IMR-90 (cell line): ENCODE results near the gene KCNJ8. TPM values are rescaled to one million over a fixed set of nuclear protein-coding genes. Genes with fewer than 3 reads are reported as not detected.

Experiments used
- ATAC-seq: fragments of 200-7000 bp; cut with Tn5 transposase; 2 replicates; pipeline ENCODE4 v1.9.1; 2020; ENCODE audit warnings: low read depth, mild to moderate bottlenecking, moderate library complexity
- BruUV-seq: library from RNA; stranded (reverse); fragments of 400-500 nt; replicated peaks from 2 replicates; lab custom pipeline; 2021; lab: Mats Ljungman, UMichigan
- CTCF ChIA-PET: fragments of 300-600 bp; formaldehyde crosslinking; extraction: SDS; loops from one replicate; lab custom pipeline; 2021; ENCODE audit warnings: antibody characterized with exemption; lab: Yijun Ruan, JAX
- POLR2A ChIA-PET: fragments of 300-600 bp; sonication (Branson Sonifier 250); formaldehyde crosslinking; loops from one replicate; lab custom pipeline; 2022; ENCODE audit warnings: antibody characterized with exemption; ENCODE audit not compliant: unreplicated experiment; lab: Charles Lee
- DNase-seq: peaks from one replicate; pipeline ENCODE4 v3.0.0; 2013
- H2AFZ ChIP-seq: replicated peaks from 2 replicates; pipeline ENCODE3; 2013; ENCODE audit warnings: low read length, mild to moderate bottlenecking; ENCODE audit not compliant: poor library complexity
- H2AK5ac ChIP-seq: 2 replicates; pipeline ENCODE4 v1.6.1; 2013; ENCODE audit warnings: low read depth, low read length, inconsistent platforms
- H2AK9ac ChIP-seq: replicated peaks from 2 replicates; pipeline ENCODE3; 2013; ENCODE audit warnings: mild to moderate bottlenecking, low read depth, low read length, moderate library complexity; ENCODE audit not compliant: poor library complexity
- H2BK120ac ChIP-seq: 2 replicates; pipeline ENCODE4 v1.6.1; 2013; ENCODE audit warnings: low read depth, low read length, inconsistent platforms
- H2BK15ac ChIP-seq: 3 replicates; pipeline ENCODE4 v1.6.1; 2013; ENCODE audit warnings: low read depth, low read length, inconsistent platforms
- H2BK20ac ChIP-seq: 2 replicates; pipeline ENCODE4 v1.6.1; 2013; ENCODE audit warnings: low read depth, mild to moderate bottlenecking, inconsistent platforms, low read length, moderate library complexity
- H2BK5ac ChIP-seq: 2 replicates; pipeline ENCODE4 v1.6.1; 2013; ENCODE audit warnings: mild to moderate bottlenecking, low read depth, low read length, inconsistent platforms; ENCODE audit not compliant: poor library complexity, severe bottlenecking
- H3K14ac ChIP-seq: replicated peaks from 2 replicates; pipeline ENCODE4 v1.6.1; 2013; ENCODE audit warnings: low read depth, low read length, inconsistent platforms
- H3K18ac ChIP-seq: 2 replicates; pipeline ENCODE4 v1.6.1; 2013; ENCODE audit warnings: low read depth, low read length, control low read depth
- H3K23ac ChIP-seq: 2 replicates; pipeline ENCODE4 v1.6.1; 2013; ENCODE audit warnings: low read depth, low read length, inconsistent platforms
- H3K27ac ChIP-seq: 2 replicates; pipeline ENCODE4 v1.5.1; 2013; ENCODE audit warnings: mild to moderate bottlenecking, control low read depth, low read length; ENCODE audit not compliant: insufficient read depth
- H3K27me3 ChIP-seq: 2 replicates; pipeline ENCODE4 v1.6.1; 2013; ENCODE audit warnings: low read length; ENCODE audit not compliant: control insufficient read depth, insufficient read depth
- H3K36me3 ChIP-seq: 2 replicates; pipeline ENCODE4 v1.6.1; 2013; ENCODE audit warnings: low read length, mixed read lengths; ENCODE audit not compliant: control insufficient read depth, insufficient read depth
- H3K4ac ChIP-seq: 2 replicates; pipeline ENCODE4 v1.6.1; 2013; ENCODE audit warnings: low read depth, low read length, inconsistent platforms
- H3K4me1 ChIP-seq: 2 replicates; pipeline ENCODE4 v1.6.1; 2013; ENCODE audit warnings: low read length, mixed read lengths; ENCODE audit not compliant: control insufficient read depth, insufficient read depth
- H3K4me2 ChIP-seq: 2 replicates; pipeline ENCODE4 v1.6.1; 2013; ENCODE audit warnings: low read depth, mild to moderate bottlenecking, control low read depth, low read length, moderate library complexity
- H3K4me3 ChIP-seq: 2 replicates; pipeline ENCODE4 v1.5.1; 2013; ENCODE audit warnings: low read depth, mild to moderate bottlenecking, control low read depth, low read length, moderate library complexity; ENCODE audit not compliant: insufficient read depth
- H3K56ac ChIP-seq: 2 replicates; pipeline ENCODE4 v1.6.1; 2013; ENCODE audit warnings: low read length, inconsistent platforms; ENCODE audit not compliant: insufficient read depth; ENCODE audit errors: extremely low read depth
- H3K79me1 ChIP-seq, 2 experiments: 2 replicates each; pipeline ENCODE4 v1.6.1; 2013; ENCODE audit warnings: low read length in 2 of 2, inconsistent platforms in 1 of 2, low read depth in 1 of 2
- H3K9ac ChIP-seq: 2 replicates; pipeline ENCODE4 v1.6.1; 2013; ENCODE audit warnings: low read depth, low read length, control low read depth
- H3K9me1 ChIP-seq: 2 replicates; pipeline ENCODE4 v1.6.1; 2013; ENCODE audit warnings: low read length, inconsistent platforms; ENCODE audit not compliant: insufficient read depth
- H3K9me3 ChIP-seq: 2 replicates; pipeline ENCODE4 v1.6.1; 2013; ENCODE audit warnings: low read length; ENCODE audit not compliant: control insufficient read depth, insufficient read depth
- H4K20me1 ChIP-seq: 2 replicates; pipeline ENCODE4 v1.6.1; 2013; ENCODE audit warnings: low read length, inconsistent platforms; ENCODE audit not compliant: insufficient read depth
- H4K5ac ChIP-seq: 2 replicates; pipeline ENCODE4 v1.6.1; 2013; ENCODE audit warnings: mild to moderate bottlenecking, low read depth, low read length, control low read depth
- H4K8ac ChIP-seq, 2 experiments: 2 replicates each; pipeline ENCODE4 v1.6.1; 2013; ENCODE audit warnings: low read depth in 2 of 2, low read length in 2 of 2, control low read depth in 1 of 2, inconsistent platforms in 1 of 2
- H4K91ac ChIP-seq: 2 replicates; pipeline ENCODE4 v1.6.1; 2013; ENCODE audit warnings: low read depth, low read length, inconsistent platforms; ENCODE audit not compliant: insufficient read depth
- BHLHE40 ChIP-seq: fragments of 150-350 bp; IDR thresholded peaks from 2 replicates; pipeline ENCODE4 v1.6.1; 2016; ENCODE audit warnings: mild to moderate bottlenecking, low read depth, low read length
- CEBPB ChIP-seq: IDR thresholded peaks from 2 replicates; pipeline ENCODE4 v1.6.1; 2012; ENCODE audit warnings: low read depth, low read length, improper control_type of control experiment
- CHD1 ChIP-seq: IDR thresholded peaks from 2 replicates; pipeline ENCODE4 v1.6.1; 2012; ENCODE audit warnings: low read depth, low read length, improper control_type of control experiment
- FOS ChIP-seq: fragments of 150-350 bp; IDR thresholded peaks from 2 replicates; pipeline ENCODE4 v1.6.1; 2016; ENCODE audit warnings: low read depth, low read length
- MAFK ChIP-seq: IDR thresholded peaks from 2 replicates; pipeline ENCODE4 v1.6.1; 2012; ENCODE audit warnings: low read depth, low read length, improper control_type of control experiment
- MAZ ChIP-seq: IDR thresholded peaks from 2 replicates; pipeline ENCODE4 v1.6.1; 2012; ENCODE audit warnings: low read depth, mild to moderate bottlenecking, low read length, improper control_type of control experiment, moderate library complexity, borderline replicate concordance
- NFE2L2 ChIP-seq: fragments of 150-350 bp; IDR thresholded peaks from 2 replicates; pipeline ENCODE4 v1.6.1; 2016; ENCODE audit warnings: low read depth, mild to moderate bottlenecking, low read length
- POLR2A ChIP-seq: IDR thresholded peaks from 2 replicates; pipeline ENCODE4 v1.6.1; 2012; ENCODE audit warnings: mild to moderate bottlenecking, low read depth, low read length
- RAD21 ChIP-seq: IDR thresholded peaks from 2 replicates; pipeline ENCODE4 v1.6.1; 2012; ENCODE audit warnings: low read length, improper control_type of control experiment
- RCOR1 ChIP-seq: IDR thresholded peaks from 2 replicates; pipeline ENCODE4 v1.6.1; 2012; ENCODE audit warnings: mild to moderate bottlenecking, low read length, improper control_type of control experiment; ENCODE audit not compliant: insufficient replicate concordance
- SMC3 ChIP-seq: fragments of 150-350 bp; IDR thresholded peaks from 2 replicates; pipeline ENCODE4 v1.6.1; 2016; ENCODE audit warnings: low read depth, mild to moderate bottlenecking, antibody characterized with exemption, low read length, moderate library complexity
- WGBS, 2 experiments: methylation state at CpG; one replicate each; pipeline versions ENCODE4 v1.1.5 to v1.1.7; 2013; ENCODE audit warnings: missing lambda C conversion rate in 2 of 2; ENCODE audit not compliant: insufficient read length in 1 of 2; ENCODE audit errors: extremely low coverage in 2 of 2; 5-methylcytosine and 5-hydroxymethylcytosine counted together
- dilution Hi-C: fragments of 300-500 bp; cut with HindIII; formaldehyde crosslinking; loops from one replicate; pipeline ENCODE4 v1.14.3; 2018; ENCODE audit warnings: low sequenced_read_pairs; ENCODE audit not compliant: unreplicated experiment
- in situ Hi-C: fragments of 300-500 bp; cut with MboI; formaldehyde crosslinking; loops from 3 replicates; pipeline ENCODE4 v1.14.3; 2019; ENCODE audit warnings: low sequenced_read_pairs, inconsistent platforms, mixed read lengths
- intact Hi-C: fragments of 100-400 bp; cut with micrococcal nuclease; formaldehyde crosslinking; loops from 2 replicates; pipeline ENCODE4 v1.10.0; 2022
- polyA plus RNA-seq, 3 experiments: library from polyadenylated mRNA; depleted of rRNA; stranded (reverse); fragments of >200 nt; gene quantifications; 2 replicates each; pipeline ENCODE4 v1.2.3, GENCODE V29; 2012; ENCODE audit warnings: low replicate concordance in 1 of 3
- total RNA-seq: library from RNA; depleted of rRNA; stranded (reverse); fragments of >200 nt; gene quantifications from 2 replicates; pipeline ENCODE4 v1.2.3, GENCODE V29; 2012
- TF ChIP-seq, protein P1 (sequence below): fragments of 150-350 bp; IDR thresholded peaks from 2 replicates; pipeline ENCODE4 v1.6.1; 2017; ENCODE audit warnings: mild to moderate bottlenecking, antibody characterized with exemption, low read length, low read depth
- TF ChIP-seq, protein P2 (sequence below): conservative IDR thresholded peaks from 2 replicates; pipeline ENCODE4 v1.5.1; 2012; ENCODE audit warnings: mild to moderate bottlenecking, low read depth, low read length, improper control_type of control experiment

Gene KCNJ8
- total and polyA plus RNA-seq, 2 of the 4 experiments (the other 2 are of a cell fraction): 8.0 to 15.8 TPM

DNA sequence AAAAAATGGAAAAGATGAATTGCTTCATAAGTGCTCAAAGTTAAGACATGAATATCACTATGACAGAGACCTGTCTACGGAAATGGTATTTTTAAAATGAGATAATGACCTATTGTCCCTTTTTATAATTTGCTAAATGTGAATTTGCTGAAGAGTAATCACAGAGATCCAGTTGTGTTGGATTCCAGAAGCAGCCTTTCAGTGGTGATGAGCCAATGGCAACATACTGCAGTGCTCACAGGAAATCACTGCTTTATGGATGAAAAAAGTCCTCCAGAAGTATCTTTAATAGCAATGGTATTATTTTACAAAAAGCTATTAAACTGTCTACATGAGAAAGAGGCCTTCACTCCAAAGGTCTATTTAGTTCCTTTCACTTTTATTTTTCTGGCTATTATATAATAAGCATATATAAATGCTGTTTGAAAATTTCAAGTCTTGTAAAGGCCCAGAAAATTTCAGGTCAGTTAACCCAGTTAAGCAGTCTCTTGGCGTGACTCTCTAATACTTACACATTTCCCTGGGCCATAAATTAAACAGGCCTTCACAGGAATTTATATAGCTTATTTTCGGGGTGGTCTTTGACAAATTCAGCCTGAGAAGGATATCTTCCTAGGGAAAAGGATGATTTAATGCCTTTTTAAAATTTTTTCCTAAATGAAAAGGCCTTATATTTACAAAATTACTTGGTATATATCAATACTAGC, 55.4 kb downstream of the KCNJ8 start:
- H4K8ac ChIP-seq: no peak overlapping the region
- no peak overlapping the region for H3K4ac ChIP-seq
- POLR2A ChIA-PET: no interaction called here
- ATAC-seq: no peak
- intact Hi-C loops: no loop called here
- H2AFZ ChIP-seq: no peak overlapping the region
- H4K5ac ChIP-seq: no peak overlapping the region
- no peaks in the 10 kb centered on the region for H4K20me1 ChIP-seq
- H4K91ac ChIP-seq: no peak overlapping the region
- WGBS, 2 experiments: no CpG with 5 or more reads among the region's 3 CpGs
- H3K4me2 ChIP-seq: no peak overlapping the region
- no peak overlapping the region for H3K14ac ChIP-seq
- no peak overlapping the region for H2BK20ac ChIP-seq
- no peak for DNase-seq
- no peaks in the 10 kb centered on the region for H3K9me3 ChIP-seq
- no peaks in the 10 kb centered on the region for H3K27me3 ChIP-seq
- no peak for TF ChIP-seq BHLHE40
- no peak for TF ChIP-seq SMC3
- TF ChIP-seq, protein P1, sequence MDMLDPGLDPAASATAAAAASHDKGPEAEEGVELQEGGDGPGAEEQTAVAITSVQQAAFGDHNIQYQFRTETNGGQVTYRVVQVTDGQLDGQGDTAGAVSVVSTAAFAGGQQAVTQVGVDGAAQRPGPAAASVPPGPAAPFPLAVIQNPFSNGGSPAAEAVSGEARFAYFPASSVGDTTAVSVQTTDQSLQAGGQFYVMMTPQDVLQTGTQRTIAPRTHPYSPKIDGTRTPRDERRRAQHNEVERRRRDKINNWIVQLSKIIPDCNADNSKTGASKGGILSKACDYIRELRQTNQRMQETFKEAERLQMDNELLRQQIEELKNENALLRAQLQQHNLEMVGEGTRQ: no peak
- no peak for TF ChIP-seq NFE2L2
- TF ChIP-seq POLR2A: no peak
- no peak for TF ChIP-seq MAFK
- no peak for TF ChIP-seq RCOR1
- TF ChIP-seq, protein P2, sequence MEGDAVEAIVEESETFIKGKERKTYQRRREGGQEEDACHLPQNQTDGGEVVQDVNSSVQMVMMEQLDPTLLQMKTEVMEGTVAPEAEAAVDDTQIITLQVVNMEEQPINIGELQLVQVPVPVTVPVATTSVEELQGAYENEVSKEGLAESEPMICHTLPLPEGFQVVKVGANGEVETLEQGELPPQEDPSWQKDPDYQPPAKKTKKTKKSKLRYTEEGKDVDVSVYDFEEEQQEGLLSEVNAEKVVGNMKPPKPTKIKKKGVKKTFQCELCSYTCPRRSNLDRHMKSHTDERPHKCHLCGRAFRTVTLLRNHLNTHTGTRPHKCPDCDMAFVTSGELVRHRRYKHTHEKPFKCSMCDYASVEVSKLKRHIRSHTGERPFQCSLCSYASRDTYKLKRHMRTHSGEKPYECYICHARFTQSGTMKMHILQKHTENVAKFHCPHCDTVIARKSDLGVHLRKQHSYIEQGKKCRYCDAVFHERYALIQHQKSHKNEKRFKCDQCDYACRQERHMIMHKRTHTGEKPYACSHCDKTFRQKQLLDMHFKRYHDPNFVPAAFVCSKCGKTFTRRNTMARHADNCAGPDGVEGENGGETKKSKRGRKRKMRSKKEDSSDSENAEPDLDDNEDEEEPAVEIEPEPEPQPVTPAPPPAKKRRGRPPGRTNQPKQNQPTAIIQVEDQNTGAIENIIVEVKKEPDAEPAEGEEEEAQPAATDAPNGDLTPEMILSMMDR: no peak
- TF ChIP-seq CHD1: no peak
- no peak for TF ChIP-seq RAD21
- no peak for TF ChIP-seq FOS
- TF ChIP-seq CEBPB: no peak
- TF ChIP-seq MAZ: no peak
- H2BK120ac ChIP-seq: no peak overlapping the region
- H2BK15ac ChIP-seq: no peak overlapping the region
- BruUV-seq: no TSS peak
- no peak overlapping the region for H3K56ac ChIP-seq
- no peaks in the 10 kb centered on the region for H3K9me1 ChIP-seq
- no peak overlapping the region for H3K9ac ChIP-seq
- H2BK5ac ChIP-seq: no peak overlapping the region
- no peak overlapping the region for H3K18ac ChIP-seq
- in situ Hi-C loops: no loop called here
- no peaks in the 10 kb centered on the region for H3K36me3 ChIP-seq
- no peak overlapping the region for H2AK9ac ChIP-seq
- no peaks in the 10 kb centered on the region for H3K79me1 ChIP-seq
- no peaks in the 10 kb centered on the region for H3K4me1 ChIP-seq
- H3K27ac ChIP-seq: no peak overlapping the region
- H3K23ac ChIP-seq: no peak overlapping the region
- CTCF ChIA-PET: interaction anchor here (1.0 kb wide), 1 partner anchor 271 kb away, joined by 3 read pairs; no protein-coding TSS in a partner anchor
- dilution Hi-C loops: no loop called here
- no peak overlapping the region for H3K4me3 ChIP-seq
- no peak overlapping the region for H2AK5ac ChIP-seq
